ENCODE measurements around the gene CPS1. TPM values are rescaled to one million over a fixed set of nuclear protein-coding genes. Genes with fewer than 3 reads are reported as not detected.

The CPS1 gene
- total and polyA plus RNA-seq, 2 of the 4 experiments (the other 2 are of a cell fraction), result 5.4 to 20.1 TPM

- no peak overlapping the region for H2BK120ac ChIP-seq (ENCODE audit: low read depth, low read length)
- ChIA-PET POLR2A (ENCODE audit: unreplicated experiment) (no interaction called here), CTCF (interaction anchor here (0.6 kb wide), 1 partner anchor 20 kb away, joined by 5 read pairs; no protein-coding TSS in a partner anchor)
- no peak overlapping the region for H3K27ac ChIP-seq (ENCODE audit: insufficient read depth, low read length)
- intact Hi-C loops (cut with micrococcal nuclease), result no loop called here
- H3K9me3 ChIP-seq (ENCODE audit: control insufficient read depth, insufficient read depth, low read length), result no peaks in the 10 kb centered on the region
- in situ Hi-C loops (cut with MboI; ENCODE audit: low sequenced_read_pairs), result no loop called here
- dilution Hi-C loops (cut with HindIII; ENCODE audit: low sequenced_read_pairs, unreplicated experiment), result no loop called here
- H3K4ac ChIP-seq (ENCODE audit: low read depth, low read length), result no peak overlapping the region
- H2BK20ac ChIP-seq (ENCODE audit: low read depth, low read length), result no peak overlapping the region
- H4K8ac ChIP-seq (ENCODE audit: low read depth in 2 of 2, low read length in 2 of 2), result no peak overlapping the region
- no peak overlapping the region for H3K14ac ChIP-seq (replicated peaks; ENCODE audit: low read depth, low read length)
- H3K4me1 ChIP-seq (ENCODE audit: control insufficient read depth, insufficient read depth, low read length), result no peaks in the 10 kb centered on the region
- no TSS peak for BruUV-seq (replicated peaks)
- H3K4me2 ChIP-seq (ENCODE audit: low read depth, low read length), result no peak overlapping the region
- no peak overlapping the region for H2AK5ac ChIP-seq (ENCODE audit: low read depth, low read length)
- no peak for TF ChIP-seq BHLHE40 (IDR thresholded peaks at IDR 0.05; ENCODE audit: low read depth, low read length)
- TF ChIP-seq ELK1 (IDR thresholded peaks at IDR 0.05; ENCODE audit: borderline replicate concordance, low read depth, low read length), result no peak
- no peak for TF ChIP-seq NFE2L2 (IDR thresholded peaks at IDR 0.05; ENCODE audit: low read depth, low read length)
- no peak for TF ChIP-seq RFX5 (IDR thresholded peaks at IDR 0.05; ENCODE audit: low read depth, low read length)
- TF ChIP-seq, protein P1, sequence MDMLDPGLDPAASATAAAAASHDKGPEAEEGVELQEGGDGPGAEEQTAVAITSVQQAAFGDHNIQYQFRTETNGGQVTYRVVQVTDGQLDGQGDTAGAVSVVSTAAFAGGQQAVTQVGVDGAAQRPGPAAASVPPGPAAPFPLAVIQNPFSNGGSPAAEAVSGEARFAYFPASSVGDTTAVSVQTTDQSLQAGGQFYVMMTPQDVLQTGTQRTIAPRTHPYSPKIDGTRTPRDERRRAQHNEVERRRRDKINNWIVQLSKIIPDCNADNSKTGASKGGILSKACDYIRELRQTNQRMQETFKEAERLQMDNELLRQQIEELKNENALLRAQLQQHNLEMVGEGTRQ (IDR thresholded peaks at IDR 0.05; ENCODE audit: low read depth, low read length), result no peak
- TF ChIP-seq MXI1 (IDR thresholded peaks at IDR 0.05; ENCODE audit: borderline replicate concordance, low read depth, low read length), result no peak
- TF ChIP-seq CEBPB (IDR thresholded peaks at IDR 0.05; ENCODE audit: low read depth, low read length), result no peak
- no peak for TF ChIP-seq SMC3 (IDR thresholded peaks at IDR 0.05; ENCODE audit: low read depth, low read length)
- no peak for TF ChIP-seq FOS (IDR thresholded peaks at IDR 0.05; ENCODE audit: low read depth, low read length)
- TF ChIP-seq MAFK (IDR thresholded peaks at IDR 0.05; ENCODE audit: low read depth, low read length), result no peak
- TF ChIP-seq RAD21 (IDR thresholded peaks at IDR 0.05; ENCODE audit: low read length), result no peak
- TF ChIP-seq MAZ (IDR thresholded peaks at IDR 0.05; ENCODE audit: borderline replicate concordance, low read depth, low read length), result no peak
- TF ChIP-seq RCOR1 (IDR thresholded peaks at IDR 0.05; ENCODE audit: insufficient replicate concordance, low read length), result no peak
- TF ChIP-seq POLR2A (IDR thresholded peaks at IDR 0.05; ENCODE audit: low read depth, low read length), result no peak
- H4K20me1 ChIP-seq (ENCODE audit: insufficient read depth, low read length), result no peaks in the 10 kb centered on the region
- H3K27me3 ChIP-seq (ENCODE audit: control insufficient read depth, insufficient read depth, low read length), result no peaks in the 10 kb centered on the region
- no peak overlapping the region for H2BK5ac ChIP-seq (ENCODE audit: low read depth, low read length, poor library complexity, severe bottlenecking)
- no peak for DNase-seq
- H2AK9ac ChIP-seq (replicated peaks; ENCODE audit: low read depth, low read length, poor library complexity), result no peak overlapping the region
- H3K23ac ChIP-seq (ENCODE audit: low read depth, low read length), result no peak overlapping the region
- no peaks in the 10 kb centered on the region for H3K36me3 ChIP-seq (ENCODE audit: control insufficient read depth, insufficient read depth, low read length)
- H4K91ac ChIP-seq (ENCODE audit: insufficient read depth, low read depth, low read length), result no peak overlapping the region
- no peak overlapping the region for H3K18ac ChIP-seq (ENCODE audit: low read depth, low read length)
- no peak overlapping the region for H4K5ac ChIP-seq (ENCODE audit: low read depth, low read length)
- no peak overlapping the region for H2AFZ ChIP-seq (replicated peaks; ENCODE audit: low read length, poor library complexity)
- H3K9me1 ChIP-seq (ENCODE audit: insufficient read depth, low read length), result no peaks in the 10 kb centered on the region
- no peak overlapping the region for H3K9ac ChIP-seq (ENCODE audit: low read depth, low read length)
- H2BK15ac ChIP-seq (ENCODE audit: low read depth, low read length), result no peak overlapping the region
- no peaks in the 10 kb centered on the region for H3K79me1 ChIP-seq (ENCODE audit: low read depth in 1 of 2, low read length in 2 of 2)
- no CpG with 5 or more reads among the region's 5 CpGs for whole genome bisulfite sequencing, 2 experiments (ENCODE audit: extremely low coverage in 2 of 2, insufficient read length in 1 of 2)
- ATAC-seq (ENCODE audit: low read depth), result no peak
- no peak overlapping the region for H3K4me3 ChIP-seq (ENCODE audit: insufficient read depth, low read depth, low read length)
- no peak overlapping the region for H3K56ac ChIP-seq (ENCODE audit: extremely low read depth, insufficient read depth, low read length)
These were observed 9.8 kb upstream of the CPS1 start for GRCh38 chr2:210546424-210547208.

Measured in IMR-90 (cell line).